Endothelial cell of umbilical vein (primary cell): Measurements from ENCODE around the gene AVL9. TPM values are rescaled to one million over a fixed set of nuclear protein-coding genes. Genes with fewer than 3 reads are reported as not detected.

ENCODE experiments used
- BruUV-seq: library from RNA; stranded (reverse); fragments of 400-500 nt; replicated peaks from 2 replicates; lab custom pipeline; 2021; lab: Mats Ljungman, UMichigan
- CTCF ChIA-PET: fragments of 300-600, 350-600 bp; sonication (Branson Sonifier 250); formaldehyde crosslinking; loops from one replicate; lab custom pipeline; 2021; ENCODE audit warnings: antibody characterized with exemption, inconsistent platforms; lab: Charles Lee
- POLR2A ChIA-PET: fragments of 300-600, 350-600 bp; sonication (Branson Sonifier 250); formaldehyde crosslinking; loops from one replicate; lab custom pipeline; 2021; ENCODE audit warnings: antibody characterized with exemption, inconsistent platforms; lab: Charles Lee
- DNase-seq: peaks from one replicate; pipeline ENCODE4 v3.0.0-alpha.2; 2011; ENCODE audit warnings: low read depth, low spot score
- FAIRE-seq: peaks from 2 replicates; lab custom pipeline; 2011; peaks lifted over from hg19 to GRCh38; lab: Jason Lieb, UNC
- H2AFZ ChIP-seq: 2 replicates; pipeline ENCODE4 v1.6.0; 2012; ENCODE audit warnings: low read depth, low read length, control low read depth, inconsistent platforms
- H3K27ac ChIP-seq: 2 replicates; pipeline ENCODE4 v1.5.1; 2011; ENCODE audit warnings: low read depth, mild to moderate bottlenecking, control low read depth, low read length, moderate library complexity; ENCODE audit not compliant: insufficient read depth
- H3K27me3 ChIP-seq, 2 experiments: 2 replicates each; pipeline versions ENCODE4 v1.6.0 to v1.6.1; 2011; ENCODE audit warnings: low read length in 2 of 2, mixed read lengths in 1 of 2; ENCODE audit not compliant: control insufficient read depth in 2 of 2, insufficient read depth in 2 of 2
- H3K36me3 ChIP-seq, 2 experiments: 2 replicates in 1 of 2; 3 replicates in 1 of 2; pipeline ENCODE4 v1.5.1; 2011; ENCODE audit warnings: low read length in 2 of 2, mild to moderate bottlenecking in 1 of 2, moderate library complexity in 1 of 2; ENCODE audit not compliant: control insufficient read depth in 2 of 2, insufficient read depth in 2 of 2; ENCODE audit errors: extremely low read depth in 1 of 2
- H3K4me1 ChIP-seq: 3 replicates; pipeline ENCODE4 v1.5.1; 2011; ENCODE audit warnings: mild to moderate bottlenecking, low read length; ENCODE audit not compliant: control insufficient read depth, insufficient read depth; ENCODE audit errors: extremely low read depth
- H3K4me2 ChIP-seq: 2 replicates; pipeline ENCODE4 v1.6.1; 2011; ENCODE audit warnings: low read length, control low read depth, mixed read lengths; ENCODE audit not compliant: insufficient read depth
- H3K4me3 ChIP-seq, 3 experiments: fragments of 200-600 bp in 1 of 3; sonication (generic), shearing (Covaris generic) in 1 of 3; replicated peaks in 1 of 3; 2 replicates each; pipeline ENCODE4 v1.5.1; 2011 to 2016; ENCODE audit warnings: control low read depth in 3 of 3, low read length in 3 of 3, mild to moderate bottlenecking in 2 of 3, inconsistent platforms in 1 of 3, low read depth in 1 of 3, moderate library complexity in 1 of 3; ENCODE audit not compliant: insufficient read depth in 1 of 3
- H3K79me2 ChIP-seq: 2 replicates; pipeline ENCODE4 v1.6.0; 2012; ENCODE audit warnings: low read length, inconsistent platforms; ENCODE audit not compliant: control insufficient read depth, insufficient read depth
- H3K9ac ChIP-seq: replicated peaks from 2 replicates; pipeline ENCODE3; 2011; ENCODE audit warnings: low read length, control low read depth; ENCODE audit not compliant: insufficient read depth; ENCODE audit errors: extremely low read depth
- H3K9me1 ChIP-seq: replicated peaks from 3 replicates; pipeline ENCODE4 v1.6.0; 2011; ENCODE audit warnings: mild to moderate bottlenecking, low read length; ENCODE audit not compliant: control insufficient read depth, insufficient read depth; ENCODE audit errors: extremely low read depth
- H3K9me3 ChIP-seq: replicated peaks from 2 replicates; pipeline ENCODE4 v1.5.1; 2012; ENCODE audit warnings: low read length, inconsistent platforms; ENCODE audit not compliant: control insufficient read depth, insufficient read depth
- H4K20me1 ChIP-seq: replicated peaks from 2 replicates; pipeline ENCODE3; 2011; ENCODE audit warnings: mild to moderate bottlenecking, low read length; ENCODE audit not compliant: control insufficient read depth, insufficient read depth; ENCODE audit errors: extremely low read depth
- CTCF ChIP-seq, 2 donors: IDR thresholded peaks; 1 replicate in 1 of 2; 2 replicates in 1 of 2; pipeline ENCODE4 v1.5.1; 2011; ENCODE audit warnings: low read length in 2 of 2, mild to moderate bottlenecking in 2 of 2, moderate library complexity in 2 of 2, control low read depth in 1 of 2, inconsistent platforms in 1 of 2, low read depth in 1 of 2; ENCODE audit not compliant: insufficient read depth in 1 of 2; ENCODE audit errors: extremely low read depth in 1 of 2
- EZH2 ChIP-seq: IDR thresholded peaks from 2 replicates; pipeline ENCODE4 v1.6.1; 2012; ENCODE audit warnings: borderline replicate concordance, low read depth, mild to moderate bottlenecking, moderate library complexity, low read length, inconsistent platforms; ENCODE audit not compliant: severe bottlenecking
- FOS ChIP-seq: IDR thresholded peaks from 2 replicates; pipeline ENCODE4 v1.6.1; 2011; ENCODE audit warnings: mild to moderate bottlenecking, low read length, moderate library complexity, borderline replicate concordance; ENCODE audit not compliant: insufficient read depth
- GATA2 ChIP-seq: IDR thresholded peaks from 2 replicates; pipeline ENCODE4 v1.7.0; 2011; ENCODE audit warnings: low read depth, mild to moderate bottlenecking, moderate library complexity, mixed read lengths, low read length; ENCODE audit not compliant: insufficient read length, insufficient read depth
- JUN ChIP-seq: IDR thresholded peaks from 2 replicates; pipeline ENCODE4 v1.6.1; 2011; ENCODE audit warnings: borderline replicate concordance, low read depth; ENCODE audit not compliant: insufficient read length, insufficient read depth
- MAX ChIP-seq: IDR thresholded peaks from 2 replicates; pipeline ENCODE4 v1.6.1; 2011; ENCODE audit not compliant: insufficient read depth, insufficient read length
- MYC ChIP-seq: IDR thresholded peaks from one replicate; pipeline ENCODE4 v1.6.1; 2011; ENCODE audit warnings: mild to moderate bottlenecking, low read depth, low read length
- POLR2A ChIP-seq: IDR thresholded peaks from 2 replicates; pipeline ENCODE4 v1.6.1; 2012; ENCODE audit warnings: low read depth, mild to moderate bottlenecking, control low read depth, low read length
- POLR2AphosphoS5 ChIP-seq: IDR thresholded peaks from 2 replicates; pipeline ENCODE4 v1.6.1; 2012; ENCODE audit warnings: low read depth, mild to moderate bottlenecking, control low read depth, low read length, moderate library complexity; ENCODE audit not compliant: insufficient read depth
- dilution Hi-C: fragments of 300-500 bp; cut with MboI; formaldehyde crosslinking; loops from one replicate; pipeline ENCODE4 v1.15.0; 2019; ENCODE audit warnings: low sequenced_read_pairs; ENCODE audit not compliant: extremely low pct_ligation_motif_present
- intact Hi-C: fragments of 100-400 bp; cut with micrococcal nuclease; formaldehyde crosslinking; loops from one replicate; pipeline ENCODE4 v1.10.0; 2022
- polyA plus RNA-seq, 4 experiments: library from polyadenylated mRNA; depleted of rRNA in 3 of 4; stranded (reverse) in 3 of 4; unstranded in 1 of 4; fragments of >200 nt; gene quantifications; 2 replicates each; pipeline versions ENCODE4 v1.2.1 to v1.2.3, GENCODE V29; 2011 to 2012; ENCODE audit warnings: missing spikeins in 1 of 4
- total RNA-seq: library from RNA; stranded (reverse); gene quantifications from 2 replicates; pipeline ENCODE4 v1.2.3, GENCODE V29; 2021

The AVL9 gene
- total and polyA plus RNA-seq, 2 donors (not counting 3 experiments of a cell fraction or from before 2014, with no cell fraction given): 12.7 to 42.5 TPM

- FAIRE-seq: peak; percentile 90
- CTCF ChIA-PET: interaction anchor here (1.0 kb wide), 1 partner anchor 10 kb away, joined by 3 read pairs; no protein-coding TSS in a partner anchor
- H3K9ac ChIP-seq: peak overlapping the region; percentile 3
Observed at GRCh38 chr7:32501522-32501921, 6.2 kb downstream of the AVL9 start.

GRCh38 chr7:32502728-32503127 is 7.4 kb downstream of the AVL9 start:
- Histone ChIP-seq H3K9me3 (no peaks in the 10 kb centered on the region), H3K4me1 (peaks cover 21% of the 10 kb centered on the region), H2AFZ (no peak overlapping the region), H4K20me1 (no peaks in the 10 kb centered on the region), H3K9me1 (no peaks in the 10 kb centered on the region), H3K4me3 (no peak overlapping the region), H3K4me2 (no peak overlapping the region), H3K36me3 (no peaks in the 10 kb centered on the region), H3K27me3 (no peaks in the 10 kb centered on the region), H3K27ac (no peak overlapping the region), H3K9ac (no peak overlapping the region), H3K79me2 (peaks cover 88% of the 10 kb centered on the region)
- FAIRE-seq: no peak
- no TSS peak for BruUV-seq
- dilution Hi-C loops: no loop called here
- no peak for DNase-seq
- intact Hi-C loops: no loop called here
- TF ChIP-seq MAX (no peak), EZH2 (no peak), JUN (no peak), MYC (no peak), CTCF (IDR thresholded peaks at IDR 0.05; ENCODE audit: extremely low read depth in 1 of 2, insufficient read depth in 1 of 2, low read depth in 1 of 2, low read length in 2 of 2) (no peak), POLR2AphosphoS5 (no peak), POLR2A (no peak), GATA2 (no peak), FOS (no peak)
- CTCF ChIA-PET: no interaction called here
- POLR2A ChIA-PET: no interaction called here

More at GRCh38 chr7:32501522-32501921, 6.2 kb downstream of the AVL9 start:
- Histone ChIP-seq H4K20me1 (no peaks in the 10 kb centered on the region), H3K9me1 (no peaks in the 10 kb centered on the region), H3K4me3 (peak overlapping the region in 1 of 3 experiments; percentile 15), H3K9me3 (no peaks in the 10 kb centered on the region), H2AFZ (no peak overlapping the region), H3K4me1 (peaks cover 26% of the 10 kb centered on the region), H3K27me3 (no peaks in the 10 kb centered on the region), H3K4me2 (peak overlapping the region; percentile 87), H3K36me3 (no peaks in the 10 kb centered on the region), H3K79me2 (peaks cover 88% of the 10 kb centered on the region), H3K27ac (peak overlapping the region; percentile 63)
- TF ChIP-seq FOS: peak; percentile 31
- TF ChIP-seq CTCF (IDR thresholded peaks at IDR 0.05; ENCODE audit: extremely low read depth in 1 of 2, insufficient read depth in 1 of 2, low read depth in 1 of 2, low read length in 2 of 2): no peak
- TF ChIP-seq JUN: peak; percentile 55
- peak; percentile 56 for DNase-seq
- no TSS peak for BruUV-seq
- intact Hi-C loops: no loop called here
- POLR2A ChIA-PET: no interaction called here
- dilution Hi-C loops: no loop called here
